ENCODE data around the gene MUC13.

Gene MUC13

DNA sequence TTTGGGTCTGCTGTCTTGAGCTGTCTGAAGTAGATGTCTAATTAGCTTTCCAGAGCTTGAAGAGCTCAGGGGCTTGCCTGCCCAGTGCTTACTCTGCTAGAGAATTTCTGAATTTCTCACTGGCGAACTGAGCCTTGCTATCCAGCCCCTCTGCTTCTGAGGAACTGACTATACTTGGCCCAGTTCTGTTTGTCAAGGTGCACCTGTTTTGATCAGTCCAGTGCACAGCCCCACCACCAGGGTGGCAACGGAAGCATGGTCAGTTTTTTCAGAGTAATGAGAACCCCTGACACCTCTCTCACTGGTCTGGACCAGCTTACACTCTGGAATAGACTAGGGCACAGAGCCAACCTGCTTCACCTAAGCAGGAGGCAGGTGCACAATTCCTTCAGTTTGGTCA is 72.5 kb downstream of the MUC13 start:
- no peak for DNase-seq

DNA sequence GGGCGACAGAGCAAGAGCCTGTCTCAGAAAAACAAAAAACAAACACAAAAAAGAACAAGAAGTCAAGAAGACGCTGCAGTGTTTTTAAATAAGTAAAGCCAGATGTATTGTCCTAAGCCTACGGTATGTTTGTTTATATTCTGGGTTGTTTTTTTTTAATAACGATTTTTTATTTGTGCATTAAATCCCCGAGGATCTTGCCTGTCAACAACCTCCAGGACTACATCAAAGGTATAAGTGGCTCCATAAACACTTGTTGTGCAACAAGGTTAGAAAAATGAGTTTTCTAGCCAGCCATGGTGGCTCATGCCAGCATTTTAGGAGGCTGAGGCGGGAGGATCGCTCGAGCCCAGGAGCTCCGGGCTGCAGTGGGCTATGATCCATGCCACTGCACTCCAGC is 73.5 kb downstream of the MUC13 start:
- DNase-seq: no peak

DNA sequence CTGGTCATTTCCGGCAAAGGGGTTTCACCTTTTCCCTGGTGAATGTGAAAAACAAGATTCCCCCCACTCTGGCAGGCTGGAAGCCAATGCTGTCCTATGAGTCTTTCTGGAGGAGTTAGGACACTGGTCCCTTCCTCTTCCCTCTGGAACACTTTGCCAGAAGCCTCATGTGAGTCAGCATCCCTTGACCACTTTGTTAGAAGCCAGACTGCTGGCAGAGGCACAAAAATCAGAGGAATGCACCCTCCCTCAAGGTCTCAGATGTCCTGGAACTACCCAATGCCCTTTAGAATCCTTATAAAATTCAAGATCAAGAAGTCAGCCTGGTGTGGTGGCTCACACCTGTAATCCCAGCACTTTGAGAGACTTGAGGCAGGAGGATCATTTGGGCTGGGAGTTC is 74.0 kb downstream of the MUC13 start:
- no peak for DNase-seq

DNA sequence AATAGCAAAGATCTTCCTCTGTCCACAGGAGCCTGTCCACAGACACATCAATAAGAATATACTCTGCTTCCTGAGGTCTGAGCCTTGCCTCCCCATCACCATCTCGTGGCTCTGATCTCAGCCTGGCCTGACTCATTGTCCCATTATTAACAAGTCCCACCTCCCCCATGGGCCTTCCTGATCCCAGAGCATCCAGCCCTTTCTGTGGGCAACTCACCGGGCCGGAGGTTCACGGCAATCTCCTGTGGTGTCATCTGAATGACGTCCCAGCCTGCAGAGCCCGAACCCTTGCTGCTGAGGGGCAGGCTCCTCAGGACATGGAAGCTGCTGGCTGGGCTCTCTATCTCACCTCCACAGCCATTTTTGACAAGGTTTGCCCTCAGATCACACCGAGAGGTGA is 75.5 kb downstream of the MUC13 start:
- DNase-seq: no peak

DNA sequence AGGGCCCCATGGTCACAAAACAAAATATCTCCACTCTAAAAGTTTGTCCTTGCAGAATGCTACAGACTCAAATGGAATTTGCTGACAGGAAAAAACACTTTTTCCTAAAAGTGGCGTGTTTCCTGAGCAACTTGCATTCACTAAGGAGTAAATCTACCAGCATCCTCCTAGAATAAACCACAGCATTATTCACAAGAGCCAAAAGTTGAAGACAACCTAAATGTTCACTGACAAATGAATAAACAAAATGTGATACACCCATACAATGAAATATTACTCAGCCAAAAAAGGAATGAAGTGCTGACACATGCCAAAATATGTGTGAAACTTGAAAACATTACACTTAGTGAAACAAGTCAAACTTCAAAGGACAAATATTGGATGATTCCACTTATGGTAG is 76.3 kb downstream of the MUC13 start:
- DNase-seq: no peak

DNA sequence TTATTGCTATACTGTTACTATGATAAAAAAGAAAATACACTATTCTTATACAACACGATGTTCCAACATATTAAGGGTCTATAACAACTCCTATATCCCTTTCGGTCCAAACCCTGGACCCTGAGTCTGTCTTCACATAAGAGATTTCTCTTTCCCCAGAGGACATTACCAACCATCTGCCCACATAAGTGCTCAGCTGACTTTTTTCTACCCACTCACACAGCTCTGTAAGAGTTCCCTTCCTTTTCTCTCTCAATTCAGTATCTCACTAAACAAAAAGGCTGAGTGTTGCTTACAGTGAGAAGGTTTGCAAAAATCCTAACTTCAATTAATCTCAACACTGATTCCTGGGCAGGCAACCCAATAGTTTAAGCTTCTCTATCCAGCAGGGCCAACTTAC is 77.9 kb downstream of the MUC13 start:
- DNase-seq: no peak

All from Kasumi-1 (cell line).